GM19328 (cell line): Measurements from ENCODE around the gene WDTC1.

ENCODE experiments used
- ATAC-seq: cut with Tn5 transposase; IDR thresholded peaks from one replicate; pipeline ENCODE4 v1.9.1; 2021; ENCODE audit warnings: mild to moderate bottlenecking, moderate library complexity; ENCODE audit not compliant: unreplicated experiment

The WDTC1 gene

GRCh38 chr1:27351541-27352107, 117.2 kb downstream of the WDTC1 start:
- ATAC-seq, result no peak

GRCh38 chr1:27353166-27353565, 118.7 kb downstream of the WDTC1 start:
- ATAC-seq, result no peak

GRCh38 chr1:27353629-27354028, 119.2 kb downstream of the WDTC1 start:
- no peak for ATAC-seq

- ATAC-seq, result no peak
Measured at GRCh38 chr1:27355683-27356082, 121.3 kb downstream of the WDTC1 start.

- no peak for ATAC-seq
Measured at GRCh38 chr1:27356277-27356618, 121.8 kb downstream of the WDTC1 start.

- no peak for ATAC-seq
Measured at GRCh38 chr1:27356619-27357280, 122.3 kb downstream of the WDTC1 start.

- ATAC-seq, result no peak
Measured at GRCh38 chr1:27357281-27358037, 123.0 kb downstream of the WDTC1 start.
